Esophagus muscularis mucosa (tissue), 3 donors: ENCODE data around the gene UVRAG.

ENCODE experiments used
- POLR2AphosphoS5 ChIP-seq, 2 donors: sonication (generic); formaldehyde crosslinking; IDR thresholded peaks; one replicate each; pipeline ENCODE4 v1.6.1; 2017; ENCODE audit warnings: antibody characterized with exemption in 2 of 2
- TF ChIP-seq, protein P1 (sequence below), 3 experiments: fragments of 200-600 bp in 2 of 3; fragments of 450-650 bp in 1 of 3; sonication (generic) in 2 of 3; IDR thresholded peaks; one replicate each; pipeline ENCODE4 v1.5.1; 2017 to 2019; ENCODE audit warnings: antibody characterized with exemption in 3 of 3, mild to moderate bottlenecking in 2 of 3, moderate library complexity in 1 of 3

DNA sequence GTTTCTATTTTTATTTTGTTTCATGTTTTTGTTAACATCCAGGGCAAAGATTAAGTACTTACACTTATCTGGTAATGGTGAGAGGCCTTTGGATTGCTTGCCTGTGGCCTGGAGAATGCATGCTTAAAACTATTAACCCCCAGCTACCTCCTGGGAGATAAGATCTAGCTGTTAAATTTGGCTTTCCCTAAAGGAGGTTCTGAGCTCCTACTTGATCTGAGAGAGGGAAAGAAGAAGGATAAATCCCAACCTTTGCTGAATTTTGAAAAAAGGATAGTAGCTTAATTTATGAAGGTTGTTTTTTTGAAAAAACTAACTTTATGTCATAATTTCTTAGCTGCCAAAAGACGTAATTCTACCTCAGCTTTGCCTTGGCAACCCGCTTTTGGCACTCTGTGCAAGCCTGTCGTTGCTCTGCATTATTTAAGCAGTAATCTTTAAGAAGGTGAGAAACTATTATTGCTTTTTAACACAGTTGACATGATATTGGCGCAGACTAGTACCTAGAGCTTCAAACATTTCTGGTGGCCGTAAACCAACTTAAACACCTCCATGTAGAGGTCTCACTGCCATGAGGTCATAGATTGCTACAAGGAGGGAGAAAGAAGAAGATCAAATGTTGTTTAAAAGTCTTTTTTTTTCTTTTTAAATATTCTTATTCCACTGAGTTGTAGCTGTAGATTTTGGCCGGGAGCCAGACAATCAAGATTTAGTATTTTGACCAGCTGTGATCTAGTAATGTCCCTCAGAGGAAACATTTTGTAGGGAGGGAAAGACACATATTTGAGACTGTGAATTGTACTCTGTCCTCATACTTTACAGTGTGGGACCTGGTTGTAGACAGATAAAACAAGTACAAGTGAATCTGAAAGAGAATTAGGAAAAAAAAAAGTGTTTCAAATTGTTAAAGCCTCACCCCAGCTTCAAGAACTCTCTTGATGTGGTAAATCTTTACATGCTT is 316.9 kb downstream of the UVRAG start:
- no peak for TF ChIP-seq POLR2AphosphoS5 (IDR thresholded peaks at IDR 0.05)
- TF ChIP-seq, protein P1, sequence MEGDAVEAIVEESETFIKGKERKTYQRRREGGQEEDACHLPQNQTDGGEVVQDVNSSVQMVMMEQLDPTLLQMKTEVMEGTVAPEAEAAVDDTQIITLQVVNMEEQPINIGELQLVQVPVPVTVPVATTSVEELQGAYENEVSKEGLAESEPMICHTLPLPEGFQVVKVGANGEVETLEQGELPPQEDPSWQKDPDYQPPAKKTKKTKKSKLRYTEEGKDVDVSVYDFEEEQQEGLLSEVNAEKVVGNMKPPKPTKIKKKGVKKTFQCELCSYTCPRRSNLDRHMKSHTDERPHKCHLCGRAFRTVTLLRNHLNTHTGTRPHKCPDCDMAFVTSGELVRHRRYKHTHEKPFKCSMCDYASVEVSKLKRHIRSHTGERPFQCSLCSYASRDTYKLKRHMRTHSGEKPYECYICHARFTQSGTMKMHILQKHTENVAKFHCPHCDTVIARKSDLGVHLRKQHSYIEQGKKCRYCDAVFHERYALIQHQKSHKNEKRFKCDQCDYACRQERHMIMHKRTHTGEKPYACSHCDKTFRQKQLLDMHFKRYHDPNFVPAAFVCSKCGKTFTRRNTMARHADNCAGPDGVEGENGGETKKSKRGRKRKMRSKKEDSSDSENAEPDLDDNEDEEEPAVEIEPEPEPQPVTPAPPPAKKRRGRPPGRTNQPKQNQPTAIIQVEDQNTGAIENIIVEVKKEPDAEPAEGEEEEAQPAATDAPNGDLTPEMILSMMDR (IDR thresholded peaks at IDR 0.05) = no peak
